ENCODE results near the gene SOX9.
"Not testable (repeated sequence)": the region's sequence is repeated elsewhere in the genome, so short reads cannot be mapped to it uniquely, and the experiment has no call there.

Gene SOX9

DNA sequence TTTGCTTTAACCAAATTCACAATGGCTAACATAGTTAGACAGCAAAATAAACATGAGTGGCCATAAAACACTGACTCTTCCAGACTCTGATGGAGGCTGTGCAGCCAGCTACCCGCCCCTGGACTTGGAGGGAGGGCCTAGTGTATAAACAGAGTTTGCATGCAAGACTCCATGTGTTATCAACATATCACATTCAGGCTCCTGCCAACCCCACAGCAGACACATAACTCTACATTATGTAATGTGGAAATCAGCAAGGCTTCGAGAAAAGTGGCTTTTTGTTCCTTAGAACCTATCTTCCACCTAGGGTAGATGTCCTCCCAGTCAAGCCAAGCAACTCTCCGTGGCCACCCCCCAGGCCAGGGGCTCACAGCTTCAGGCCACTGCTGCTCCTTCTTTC lies 19.3 kb upstream of the SOX9 start:
- no peak for TF ChIP-seq ZNF274 (IDR thresholded peaks at IDR 0.05; ENCODE audit: low read depth, low read length)

DNA sequence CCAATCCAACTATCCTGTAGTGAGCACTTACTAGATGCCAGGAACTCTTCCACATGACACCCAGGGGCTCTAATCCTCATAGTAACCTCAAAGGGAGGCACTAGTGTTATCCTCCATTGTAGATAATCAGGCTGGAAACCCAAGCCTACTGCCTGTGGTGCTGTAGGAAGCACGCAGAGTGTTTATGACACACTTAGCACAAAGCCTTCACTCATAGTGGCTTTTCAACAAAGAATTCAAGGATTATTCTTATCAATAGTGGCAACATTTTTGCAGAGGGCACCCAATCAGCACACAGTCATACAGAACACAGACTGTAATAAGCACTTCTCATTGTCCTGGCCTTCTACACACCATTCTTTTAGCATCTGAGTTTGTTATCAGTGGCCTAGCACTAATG lies 18.5 kb upstream of the SOX9 start:
- H3K4me3 ChIP-seq (ENCODE audit: low read length), result no peak overlapping the region
- no peak for TF ChIP-seq ZNF274 (IDR thresholded peaks at IDR 0.05; ENCODE audit: low read depth, low read length)

More for the DNA sequence above, 19.3 kb upstream of the SOX9 start:
- no peak overlapping the region for H3K4me3 ChIP-seq (ENCODE audit: low read length)

GRCh38 chr17:72104164-72104862 lies 16.5 kb upstream of the SOX9 start:
- TF ChIP-seq ZNF274 (IDR thresholded peaks at IDR 0.05; ENCODE audit: low read depth, low read length), result no peak
- no peak overlapping the region for H3K4me3 ChIP-seq (ENCODE audit: low read length)

GRCh38 chr17:72104863-72105234 lies 16.0 kb upstream of the SOX9 start:
- TF ChIP-seq ZNF274 (IDR thresholded peaks at IDR 0.05; ENCODE audit: low read depth, low read length), result no peak
- no peak overlapping the region for H3K4me3 ChIP-seq (ENCODE audit: low read length)

DNA sequence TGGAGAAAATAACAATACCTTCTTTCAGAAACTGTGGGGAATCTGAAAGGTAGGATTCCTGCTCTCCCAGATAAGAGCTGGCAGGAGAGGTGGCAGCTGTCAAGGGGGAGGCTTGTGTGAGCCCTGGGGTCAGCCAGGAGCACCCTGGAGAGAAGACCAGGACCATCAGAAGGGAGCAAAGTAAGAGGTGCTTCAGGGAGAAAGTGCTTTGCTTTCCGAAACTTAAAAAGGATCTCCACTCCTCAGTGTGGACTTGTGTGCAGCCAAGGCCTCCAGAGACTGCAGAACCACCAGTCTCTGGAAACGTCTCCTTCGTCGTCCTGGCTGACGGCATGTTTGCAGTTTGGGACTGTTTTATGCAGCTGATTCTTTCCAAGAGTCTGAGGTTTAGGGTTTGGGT lies 13.7 kb upstream of the SOX9 start:
- no peak for TF ChIP-seq ZNF274 (IDR thresholded peaks at IDR 0.05; ENCODE audit: low read depth, low read length)
- no peak overlapping the region for H3K4me3 ChIP-seq (ENCODE audit: low read length)

DNA sequence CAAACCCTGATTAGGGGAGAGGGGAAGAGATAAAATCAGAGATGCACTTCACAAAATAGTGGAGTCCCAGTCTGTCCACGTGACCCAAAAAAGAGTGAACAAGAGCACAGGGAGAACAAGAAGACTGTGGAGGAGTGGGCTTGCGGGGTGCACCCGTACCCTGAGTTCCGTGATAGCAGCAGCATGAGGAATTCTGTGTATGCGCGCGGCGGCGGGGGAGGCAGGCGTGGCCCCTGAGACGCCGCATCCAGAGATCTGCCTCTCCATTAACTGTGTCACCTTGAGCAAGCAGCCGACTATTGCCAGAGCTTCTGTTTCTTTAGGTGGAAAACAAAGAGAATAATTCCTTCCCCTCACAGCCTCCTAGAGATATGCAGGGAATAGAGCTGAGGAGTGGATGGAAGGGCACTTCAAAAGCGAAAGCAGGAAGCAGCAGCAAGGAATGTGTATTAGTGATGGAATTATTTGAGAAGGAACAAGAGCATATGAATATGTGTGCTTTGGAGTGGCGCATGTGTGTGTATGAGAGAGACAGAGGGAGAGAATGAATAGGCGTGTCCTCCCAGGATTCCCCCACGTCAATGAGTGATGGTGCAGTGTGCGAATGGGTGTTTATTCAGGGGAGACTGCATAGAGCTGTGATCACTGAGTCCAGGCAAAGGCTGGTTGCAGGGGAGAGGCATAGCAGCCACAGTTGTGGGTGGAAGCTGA lies 10.4 kb upstream of the SOX9 start:
- no peak overlapping the region for H3K4me3 ChIP-seq (ENCODE audit: low read length)
- TF ChIP-seq ZNF274 (IDR thresholded peaks at IDR 0.05; ENCODE audit: low read depth, low read length), result no peak

GRCh38 chr17:72110942-72111318 lies 9.9 kb upstream of the SOX9 start:
- no peak for TF ChIP-seq ZNF274 (IDR thresholded peaks at IDR 0.05; ENCODE audit: low read depth, low read length)
- no peak overlapping the region for H3K4me3 ChIP-seq (ENCODE audit: low read length)

DNA sequence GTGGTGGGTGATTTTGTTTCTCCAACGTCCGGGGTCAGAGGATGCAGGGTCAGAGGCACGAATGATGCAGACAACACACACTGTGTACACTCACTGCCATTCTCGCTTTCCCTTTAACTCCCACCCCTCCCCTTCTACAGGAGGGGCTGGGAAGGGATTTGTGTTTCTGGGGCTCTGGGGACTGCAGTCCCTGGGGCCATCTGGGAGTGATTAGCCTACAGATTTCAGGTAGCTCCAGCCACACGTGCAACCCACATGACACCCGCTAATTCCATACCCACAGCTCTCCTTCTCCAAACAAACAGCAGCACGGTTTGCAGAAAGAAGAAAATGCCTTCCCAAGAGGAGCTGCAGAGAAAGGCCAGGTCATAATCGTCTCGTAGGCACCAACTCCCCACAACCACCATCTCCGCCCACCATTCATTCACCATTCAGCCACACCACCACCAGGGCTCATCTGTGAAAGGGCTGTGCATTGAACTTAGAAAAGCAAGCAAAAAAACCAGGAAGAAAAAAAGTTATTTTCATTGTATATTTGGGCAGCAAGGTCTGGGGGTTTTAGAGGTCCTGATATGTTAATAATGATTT lies 9.4 kb upstream of the SOX9 start:
- no peak overlapping the region for H3K4me3 ChIP-seq (ENCODE audit: low read length)
- no peak for TF ChIP-seq ZNF274 (IDR thresholded peaks at IDR 0.05; ENCODE audit: low read depth, low read length)

DNA sequence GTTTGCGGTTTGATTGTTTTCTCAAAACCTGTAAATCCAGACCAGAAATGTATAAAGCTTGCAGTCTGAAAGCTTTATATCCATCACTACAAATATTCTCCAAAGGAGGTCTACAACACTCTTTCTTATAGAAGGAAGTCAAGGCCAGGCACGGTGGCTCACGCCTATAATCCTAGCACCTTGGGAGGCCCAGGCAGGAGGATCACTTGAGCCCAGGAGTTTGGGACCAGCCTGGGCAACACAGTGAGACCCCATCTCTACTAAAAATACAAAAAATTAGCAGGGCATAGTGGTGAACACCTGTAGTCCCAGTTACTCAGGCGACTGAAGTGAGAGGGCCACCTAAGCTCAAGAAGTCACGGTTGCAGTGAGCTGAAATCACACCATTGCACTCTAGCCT lies 8.9 kb upstream of the SOX9 start:
- H3K4me3 ChIP-seq (ENCODE audit: low read length), result not testable (repeated sequence)

DNA sequence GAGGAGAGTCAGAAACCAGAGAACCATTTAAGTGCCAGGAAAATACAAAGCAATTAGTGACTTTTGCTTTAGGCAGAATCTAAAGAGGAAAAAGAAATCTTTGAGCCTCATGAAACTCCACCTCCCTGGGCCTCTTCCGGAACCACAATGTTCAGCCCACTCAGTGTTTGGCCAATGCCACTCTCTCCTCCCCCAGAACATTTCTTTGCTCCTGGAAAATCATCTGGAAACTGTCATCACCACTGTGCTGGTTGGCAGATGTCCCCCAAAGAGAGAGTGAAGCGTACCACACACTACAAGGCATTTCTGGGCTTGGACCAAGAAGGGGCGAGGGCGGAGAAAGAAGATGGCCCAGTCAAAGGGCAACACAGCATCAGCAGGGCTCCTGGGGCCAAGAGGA lies 7.1 kb upstream of the SOX9 start:
- TF ChIP-seq ZNF274 (IDR thresholded peaks at IDR 0.05; ENCODE audit: low read depth, low read length), result no peak
- H3K4me3 ChIP-seq (ENCODE audit: low read length), result no peak overlapping the region

GRCh38 chr17:72115781-72116525 lies 4.9 kb upstream of the SOX9 start:
- no peak for TF ChIP-seq ZNF274 (IDR thresholded peaks at IDR 0.05; ENCODE audit: low read depth, low read length)
- H3K4me3 ChIP-seq (ENCODE audit: low read length), result no peak overlapping the region

GRCh38 chr17:72116661-72117521 lies 3.9 kb upstream of the SOX9 start:
- TF ChIP-seq ZNF274 (IDR thresholded peaks at IDR 0.05; ENCODE audit: low read depth, low read length), result no peak
- no peak overlapping the region; the same call in 1 of the 2 replicates for H3K4me3 ChIP-seq (ENCODE audit: low read length)

DNA sequence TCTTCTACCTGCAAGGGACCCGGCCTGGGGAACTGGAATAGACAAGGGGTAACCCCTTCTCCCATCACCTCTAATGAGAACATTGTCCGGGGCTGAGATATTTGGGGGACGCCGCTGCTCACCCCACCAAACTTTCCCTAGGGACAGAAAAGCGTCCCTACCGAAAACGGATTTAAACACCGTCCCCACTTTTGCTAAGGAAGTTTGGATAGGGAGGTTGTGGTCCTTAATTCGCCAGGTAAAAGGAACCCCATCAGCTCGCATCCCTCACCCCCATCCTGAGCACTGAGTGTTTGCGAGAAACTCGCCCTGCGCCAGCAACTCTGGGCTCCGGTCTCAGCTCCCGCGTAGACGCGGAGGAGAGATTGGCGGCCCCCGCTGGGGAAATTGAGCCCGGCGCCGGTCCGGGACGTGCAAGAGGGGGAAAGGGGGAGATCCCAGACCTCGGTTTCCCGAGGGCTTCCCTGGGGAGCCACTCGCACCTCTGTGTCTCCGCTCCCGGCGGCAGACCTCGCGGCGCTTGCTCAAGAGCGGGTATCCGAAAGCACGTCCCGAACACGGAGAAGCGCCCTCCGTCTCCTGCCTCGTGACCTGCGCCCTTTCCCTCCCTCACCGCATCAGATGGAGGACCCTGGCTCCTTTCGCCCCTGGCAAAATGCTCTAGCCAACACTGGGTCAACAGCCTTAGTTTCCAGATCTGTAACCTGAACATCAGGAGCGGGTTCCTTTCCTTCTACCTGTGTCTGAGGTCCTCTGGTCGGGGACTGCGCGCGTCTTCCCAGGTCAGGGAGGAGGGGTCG lies 3.1 kb upstream of the SOX9 start:
- no peak overlapping the region; the same call in 1 of the 2 replicates for H3K4me3 ChIP-seq (ENCODE audit: low read length)
- no peak for TF ChIP-seq ZNF274 (IDR thresholded peaks at IDR 0.05; ENCODE audit: low read depth, low read length)

Measured in GM08714 (cell line).